Activated T-helper 9 cell treated with anti-CD3 and anti-CD28 coated beads, Interleukin-2, amount 50 U/mL, for 16 hours (primary cell): ENCODE measurements around the gene MEOX1.

ENCODE experiments used
- DNase-seq: peaks from one replicate; pipeline ENCODE4 v3.0.0-alpha.2; 2020; ENCODE audit warnings: low read depth

MEOX1 gene

GRCh38 chr17:43655693-43656255 lies 5.9 kb downstream of the MEOX1 start:
- DNase-seq = no peak

GRCh38 chr17:43652124-43652480 lies 9.6 kb downstream of the MEOX1 start:
- DNase-seq = no peak

- DNase-seq = no peak
Observed at GRCh38 chr17:43650471-43650870, 11.3 kb downstream of the MEOX1 start.

GRCh38 chr17:43648916-43649315 lies 12.8 kb downstream of the MEOX1 start:
- DNase-seq = no peak

- no peak for DNase-seq
Observed at GRCh38 chr17:43645765-43646481, 15.8 kb downstream of the MEOX1 start.

GRCh38 chr17:43645450-43645764 lies 16.3 kb downstream of the MEOX1 start:
- DNase-seq = no peak

GRCh38 chr17:43644081-43644480 lies 17.6 kb downstream of the MEOX1 start:
- no peak for DNase-seq

- DNase-seq = no peak
Observed at GRCh38 chr17:43641416-43641815, 20.3 kb downstream of the MEOX1 start.

GRCh38 chr17:43640491-43641252 lies 21.1 kb downstream of the MEOX1 start:
- DNase-seq = no peak

GRCh38 chr17:43637563-43638323 lies 24.0 kb downstream of the MEOX1 start:
- DNase-seq = no peak

GRCh38 chr17:43636426-43636825 lies 25.3 kb downstream of the MEOX1 start:
- DNase-seq = no peak

GRCh38 chr17:43634591-43635125 lies 27.1 kb downstream of the MEOX1 start:
- DNase-seq = no peak

GRCh38 chr17:43632221-43632620 lies 29.5 kb downstream of the MEOX1 start:
- DNase-seq = no peak

- no peak for DNase-seq
Observed at GRCh38 chr17:43631429-43631828, 30.3 kb downstream of the MEOX1 start.

- DNase-seq = no peak
Observed at GRCh38 chr17:43628089-43628650, 33.6 kb downstream of the MEOX1 start.

- no peak for DNase-seq
Observed at GRCh38 chr17:43627653-43628052, 34.1 kb downstream of the MEOX1 start.

GRCh38 chr17:43626023-43626422 lies 35.7 kb downstream of the MEOX1 start:
- DNase-seq = no peak

GRCh38 chr17:43625606-43626005 lies 36.1 kb downstream of the MEOX1 start:
- DNase-seq = no peak

- DNase-seq = no peak
Observed at GRCh38 chr17:43620581-43620980, 41.1 kb downstream of the MEOX1 start.

GRCh38 chr17:43620147-43620546 lies 41.6 kb downstream of the MEOX1 start:
- DNase-seq = no peak

- no peak for DNase-seq
Observed at GRCh38 chr17:43619705-43620104, 42.0 kb downstream of the MEOX1 start.

- no peak for DNase-seq
Observed at GRCh38 chr17:43618276-43618675, 43.4 kb downstream of the MEOX1 start.
